ENCODE measurements around the gene NTNG2.

DNA sequence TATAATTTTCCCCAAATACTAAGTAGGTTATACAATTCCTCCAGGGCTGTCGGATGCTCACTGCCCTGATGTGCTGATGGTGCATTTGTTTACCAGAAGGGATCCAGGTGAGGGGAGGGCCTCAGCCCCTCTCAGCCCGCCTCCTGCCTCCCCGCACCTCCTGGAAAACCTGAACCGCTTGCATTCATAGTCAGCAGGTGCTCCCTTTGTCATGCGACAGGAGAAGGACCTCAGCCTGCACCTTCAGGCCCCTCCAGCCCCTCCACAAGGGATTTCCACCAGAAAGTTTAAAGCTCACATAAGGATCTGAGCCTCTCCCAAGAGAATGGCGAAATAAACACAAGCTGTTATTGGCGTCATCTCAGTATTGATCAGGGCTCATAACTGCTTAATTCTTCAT, 36.5 kb upstream of the NTNG2 start:
- TF ChIP-seq POLR2AphosphoS5 (IDR thresholded peaks at IDR 0.05; ENCODE audit: low read depth, low read length) (no peak), POLR2A (IDR thresholded peaks at IDR 0.05; ENCODE audit: low read depth, low read length) (no peak), PAX5 (IDR thresholded peaks at IDR 0.05; ENCODE audit: insufficient read depth, low read length, severe bottlenecking) (no peak), TAF1 (IDR thresholded peaks at IDR 0.05; ENCODE audit: low read depth, low read length) (no peak)

Data from GM12891 (cell line).